Astrocyte of the hippocampus (primary cell): Measurements from ENCODE around the gene CEP295NL.
"Not testable (repeated sequence)": the region's sequence is repeated elsewhere in the genome, so short reads cannot be mapped to it uniquely, and the experiment has no call there.

Experiments
- DNase-seq: peaks from one replicate; pipeline ENCODE4 v3.0.0; 2011; ENCODE audit warnings: low read depth, low spot score

The CEP295NL gene

GRCh38 chr17:78903101-78903779 is at the start of gene CEP295NL:
Gene CEP295NL (minus strand): TSS chr17:78903201. CDS start chr17:78901828, 1,373 bp downstream.
- DNase-seq = peak; percentile 75

- DNase-seq = no peak
Measured at GRCh38 chr17:78952706-78953105, 49.7 kb upstream of the CEP295NL start.

DNA sequence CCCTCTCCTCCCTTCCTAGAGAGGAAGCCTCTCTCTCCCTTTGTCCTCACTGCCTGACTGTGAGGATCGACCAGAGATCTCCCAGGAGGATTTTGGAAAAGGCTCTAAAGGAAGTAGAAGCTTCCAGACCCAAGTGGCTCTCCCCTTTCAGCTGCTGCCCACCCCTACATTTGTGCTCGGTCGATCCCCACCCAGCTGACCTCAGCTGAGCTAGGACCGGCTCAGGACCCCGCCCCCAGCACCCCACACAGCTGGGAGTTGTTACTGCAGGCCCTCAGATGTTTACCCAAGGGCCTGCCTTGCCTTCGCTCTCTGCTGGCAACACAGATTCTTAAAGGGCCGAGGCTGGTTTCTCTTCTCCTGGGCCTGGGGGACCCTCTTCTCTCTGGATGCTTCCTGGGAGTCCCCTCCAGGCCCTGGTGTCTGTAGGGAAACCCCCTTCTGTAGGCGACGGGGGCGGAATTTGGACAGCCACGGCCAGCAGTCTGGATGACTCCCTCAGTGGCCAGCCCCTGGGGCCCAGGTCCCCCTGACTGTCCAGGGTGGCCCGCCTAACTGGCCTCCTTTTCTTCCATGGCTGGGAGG is 49.1 kb upstream of the CEP295NL start:
- DNase-seq = no peak

GRCh38 chr17:78950870-78951269 is 47.9 kb upstream of the CEP295NL start:
- DNase-seq = no peak

DNA sequence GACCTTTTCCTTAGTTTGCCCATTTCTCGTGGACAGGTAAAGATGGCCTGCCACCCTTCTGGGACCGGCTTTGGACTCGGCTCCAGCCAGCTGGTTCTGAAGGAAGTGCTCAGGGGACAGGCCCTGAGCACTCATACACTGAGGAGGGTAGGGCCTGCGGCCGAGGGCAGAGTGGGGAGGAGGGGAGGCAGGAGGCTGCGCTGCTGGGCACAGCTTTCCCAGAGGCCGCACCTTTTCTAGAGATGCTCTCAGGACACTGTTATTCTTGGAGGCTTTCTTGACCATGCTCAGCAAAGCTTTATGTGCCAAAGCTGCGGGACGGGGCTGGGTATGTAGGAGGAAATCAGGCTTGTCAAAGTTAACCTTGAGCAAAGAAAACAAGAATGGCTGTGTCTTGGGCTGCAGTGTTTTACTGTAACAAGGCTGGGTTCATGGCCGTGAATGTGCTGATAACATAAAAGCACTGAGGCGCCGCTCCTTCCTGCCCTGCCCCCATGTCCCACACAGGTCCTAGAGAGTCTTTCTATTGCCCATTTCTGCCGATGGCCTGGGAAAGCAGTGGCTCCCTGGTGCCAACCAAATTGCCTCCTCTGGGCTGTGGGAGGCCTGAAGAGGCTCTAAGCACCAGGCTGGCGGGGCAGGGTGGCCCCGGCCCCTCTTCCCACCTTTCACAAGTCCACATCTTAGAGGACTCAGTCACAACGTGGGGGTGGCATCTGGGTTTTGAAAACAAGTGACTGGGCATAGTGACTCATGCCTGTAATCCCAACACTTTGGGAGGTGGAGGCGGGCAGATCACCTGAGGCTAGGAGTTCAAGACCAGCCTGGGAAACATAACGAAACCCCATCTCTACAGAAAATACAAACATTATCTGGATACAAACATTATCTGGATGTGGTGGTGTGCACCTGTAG is 44.5 kb upstream of the CEP295NL start:
- DNase-seq = no peak

DNA sequence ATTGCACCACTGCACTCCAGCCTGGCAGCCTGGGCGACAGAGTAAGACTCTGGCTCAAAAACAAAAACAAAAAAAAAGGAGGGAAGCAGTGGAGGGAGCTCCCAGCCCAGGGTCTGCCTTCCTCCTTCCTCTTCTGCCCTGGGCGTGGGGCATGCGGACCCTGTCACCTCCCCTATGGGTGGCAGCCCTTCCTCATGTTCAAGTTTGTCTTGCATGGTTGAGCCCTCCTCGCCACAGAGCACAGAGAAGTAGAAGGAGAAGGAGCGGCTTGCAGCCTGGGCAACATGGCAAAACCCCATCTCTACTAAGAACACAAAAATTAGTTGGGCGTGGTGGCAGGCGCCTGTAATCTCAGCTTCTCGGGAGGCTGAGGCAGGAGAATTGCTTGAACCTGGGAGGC is 43.6 kb upstream of the CEP295NL start:
- DNase-seq = no peak

DNA sequence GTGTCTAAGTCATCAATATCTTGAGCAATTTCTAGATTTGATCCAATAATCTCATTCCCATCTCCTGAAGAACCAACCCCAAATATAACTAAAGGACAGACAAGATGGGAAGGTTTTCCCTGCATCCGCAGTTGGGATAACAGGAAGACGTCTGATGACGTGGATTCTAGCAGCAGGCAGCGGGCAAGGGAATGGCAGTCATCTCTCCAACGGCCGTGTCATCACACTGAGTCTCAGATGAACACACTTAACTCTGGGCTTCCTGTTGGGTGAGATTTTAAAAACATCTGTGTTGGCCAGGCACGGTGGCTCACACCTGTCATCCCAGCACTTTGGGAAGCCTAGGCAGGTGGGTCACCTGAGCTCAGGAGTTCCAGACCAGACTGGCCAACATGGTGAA is 43.1 kb upstream of the CEP295NL start:
- no peak for DNase-seq

DNA sequence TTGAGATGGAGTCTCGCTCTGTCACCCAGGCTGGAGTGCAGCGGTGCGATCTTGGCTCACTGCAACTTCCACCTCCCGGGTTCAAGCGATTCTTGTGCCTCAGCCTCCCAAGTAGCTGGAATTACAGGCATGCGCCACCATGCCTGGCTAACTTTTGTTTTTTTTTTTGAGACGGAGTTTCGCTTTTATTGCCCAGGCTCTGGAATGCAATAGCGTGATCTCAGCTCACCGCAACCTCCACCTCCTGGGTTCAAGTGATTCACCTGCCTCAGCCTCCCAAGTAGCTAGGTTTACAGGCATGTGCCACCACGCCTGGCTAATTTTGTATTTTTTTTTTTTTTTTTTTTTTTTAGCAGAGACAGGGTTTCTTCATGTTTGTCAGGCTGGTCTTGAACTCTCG is 42.5 kb upstream of the CEP295NL start:
- DNase-seq = not testable (repeated sequence)

- DNase-seq = no peak
Measured at GRCh38 chr17:78944956-78945355, 42.0 kb upstream of the CEP295NL start.

- no peak for DNase-seq
Measured at GRCh38 chr17:78944026-78944425, 41.0 kb upstream of the CEP295NL start.

GRCh38 chr17:78940708-78941107 is 37.7 kb upstream of the CEP295NL start:
- peak; percentile 64 for DNase-seq

GRCh38 chr17:78940258-78940657 is 37.3 kb upstream of the CEP295NL start:
- DNase-seq = no peak

- DNase-seq = peak; percentile 60
Measured at GRCh38 chr17:78939615-78940014, 36.6 kb upstream of the CEP295NL start.

DNA sequence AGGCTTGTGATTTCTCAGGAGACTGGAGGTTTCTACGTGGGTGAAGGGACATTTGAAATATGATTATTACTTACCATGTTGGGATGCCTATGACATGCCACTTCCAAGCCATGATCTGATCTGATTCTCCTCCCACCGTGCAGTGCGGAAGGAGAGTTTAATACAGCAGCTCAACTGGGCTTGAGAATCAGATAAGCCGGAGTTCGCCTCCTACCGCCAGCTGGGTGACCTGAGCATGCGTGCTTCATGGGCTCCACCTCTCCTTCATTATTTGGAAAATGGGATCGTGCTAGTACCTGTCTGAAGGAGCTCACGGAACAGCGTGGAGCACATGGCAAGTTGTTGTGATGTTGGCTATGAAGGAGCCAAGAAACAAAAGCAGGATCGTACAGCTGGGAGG is 34.6 kb upstream of the CEP295NL start:
- no peak for DNase-seq

- peak; percentile 93 for DNase-seq
Measured at GRCh38 chr17:78935419-78936323, 32.7 kb upstream of the CEP295NL start.

GRCh38 chr17:78934681-78935418 is 31.8 kb upstream of the CEP295NL start:
- DNase-seq = no peak

- peak; percentile 99 for DNase-seq
Measured at GRCh38 chr17:78933959-78934568, 31.1 kb upstream of the CEP295NL start.

DNA sequence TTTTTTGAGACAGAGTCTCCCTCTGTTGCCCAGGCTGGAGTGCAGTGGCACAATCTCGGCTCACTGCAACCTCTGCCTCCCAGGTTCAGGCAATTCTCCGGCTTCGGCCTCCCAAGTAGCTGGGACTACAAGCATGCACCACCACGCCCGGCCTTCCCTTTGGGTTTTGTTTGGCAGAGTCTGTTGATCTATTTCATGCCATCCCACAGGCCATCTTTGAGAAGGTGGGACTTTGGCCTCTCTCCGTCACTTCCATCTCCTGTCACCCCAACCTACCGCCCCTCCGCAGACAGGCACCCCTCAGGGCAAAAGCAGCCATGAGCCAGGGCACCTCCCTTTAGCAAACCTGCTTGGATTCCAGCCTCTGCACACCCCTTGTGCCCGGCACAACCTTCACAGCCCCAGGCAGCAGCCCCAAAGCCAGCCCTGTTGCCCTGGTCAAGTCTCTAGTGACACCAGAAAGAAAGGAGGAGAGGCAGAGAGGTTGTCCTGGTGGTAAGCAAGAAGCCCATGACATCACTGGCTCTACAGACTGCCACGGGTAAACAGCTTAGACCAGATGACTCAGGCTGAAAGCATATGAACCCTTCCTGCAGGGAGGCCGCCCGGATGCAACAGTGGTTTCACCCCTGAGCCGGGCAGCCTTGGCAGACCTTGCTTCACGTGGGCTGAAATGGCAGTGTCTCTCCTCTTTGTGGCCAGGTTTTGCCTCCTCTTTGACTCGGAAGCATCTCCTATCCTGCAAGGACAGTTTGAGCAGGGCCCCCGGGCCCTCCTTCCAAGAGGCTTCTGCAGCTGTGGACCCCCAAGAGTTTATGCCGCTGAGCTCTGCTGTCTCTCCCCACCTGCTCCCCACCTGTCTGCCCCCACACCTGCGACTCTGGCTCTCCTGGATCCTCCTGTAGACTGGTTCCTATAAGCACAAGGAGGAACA is 30.3 kb upstream of the CEP295NL start:
- DNase-seq = peak; percentile 92
